GM10266 (cell line): ENCODE data around the gene VPS39.

Experiments
- DNase-seq: peaks from one replicate; pipeline ENCODE4 v3.0.0; 2012; ENCODE audit errors: extremely low spot score
- CTCF ChIP-seq: IDR thresholded peaks from 2 replicates; pipeline ENCODE4 v1.5.1; 2012; ENCODE audit warnings: mild to moderate bottlenecking, low read depth; ENCODE audit not compliant: control insufficient read depth, insufficient read depth; ENCODE audit errors: missing control alignments

The VPS39 gene

GRCh38 chr15:42128476-42128875 lies 79.6 kb downstream of the VPS39 start:
- DNase-seq: no peak
- no peak for TF ChIP-seq CTCF

- no peak for DNase-seq
These were observed 84.6 kb downstream of the VPS39 start for GRCh38 chr15:42123546-42123945.

GRCh38 chr15:42121682-42122081 lies 86.4 kb downstream of the VPS39 start:
- no peak for DNase-seq
- no peak for TF ChIP-seq CTCF

More at GRCh38 chr15:42123546-42123945, 84.6 kb downstream of the VPS39 start:
- no peak for TF ChIP-seq CTCF

GRCh38 chr15:42121021-42121420 lies 87.1 kb downstream of the VPS39 start:
- DNase-seq: no peak
- TF ChIP-seq CTCF: no peak

GRCh38 chr15:42120285-42120684 lies 87.8 kb downstream of the VPS39 start:
- no peak for DNase-seq

GRCh38 chr15:42119446-42119760 lies 88.7 kb downstream of the VPS39 start:
- no peak for DNase-seq
- TF ChIP-seq CTCF: no peak

More at GRCh38 chr15:42120285-42120684, 87.8 kb downstream of the VPS39 start:
- no peak for TF ChIP-seq CTCF

GRCh38 chr15:42118650-42119445 lies 89.3 kb downstream of the VPS39 start:
- DNase-seq: no peak

More at GRCh38 chr15:42118650-42119445, 89.3 kb downstream of the VPS39 start:
- TF ChIP-seq CTCF: no peak
